Measurements from ENCODE around the gene RNLS.
A peak's percentile ranks its signal among the peaks of the same experiment; 100 is the strongest.

Gene RNLS

DNA sequence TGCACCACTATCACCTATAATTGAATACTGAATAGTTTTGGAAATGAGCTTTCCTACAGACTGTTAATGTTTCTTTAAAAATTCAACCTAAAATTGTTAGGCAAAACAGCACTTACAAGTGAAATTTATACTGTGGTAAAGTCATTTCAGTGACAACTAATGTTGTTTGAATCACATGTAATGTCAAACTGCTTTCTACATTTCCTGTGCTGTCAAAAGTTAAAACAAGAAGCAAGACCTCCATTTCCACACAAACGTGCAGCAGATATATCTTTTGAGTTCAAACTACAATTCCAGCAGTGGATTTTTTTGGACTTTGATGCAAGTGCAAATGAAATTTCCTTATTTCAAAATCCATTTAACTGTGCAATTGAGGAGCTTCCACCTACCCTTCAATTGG is 199.8 kb downstream of the RNLS start:
- TF ChIP-seq, protein P1, sequence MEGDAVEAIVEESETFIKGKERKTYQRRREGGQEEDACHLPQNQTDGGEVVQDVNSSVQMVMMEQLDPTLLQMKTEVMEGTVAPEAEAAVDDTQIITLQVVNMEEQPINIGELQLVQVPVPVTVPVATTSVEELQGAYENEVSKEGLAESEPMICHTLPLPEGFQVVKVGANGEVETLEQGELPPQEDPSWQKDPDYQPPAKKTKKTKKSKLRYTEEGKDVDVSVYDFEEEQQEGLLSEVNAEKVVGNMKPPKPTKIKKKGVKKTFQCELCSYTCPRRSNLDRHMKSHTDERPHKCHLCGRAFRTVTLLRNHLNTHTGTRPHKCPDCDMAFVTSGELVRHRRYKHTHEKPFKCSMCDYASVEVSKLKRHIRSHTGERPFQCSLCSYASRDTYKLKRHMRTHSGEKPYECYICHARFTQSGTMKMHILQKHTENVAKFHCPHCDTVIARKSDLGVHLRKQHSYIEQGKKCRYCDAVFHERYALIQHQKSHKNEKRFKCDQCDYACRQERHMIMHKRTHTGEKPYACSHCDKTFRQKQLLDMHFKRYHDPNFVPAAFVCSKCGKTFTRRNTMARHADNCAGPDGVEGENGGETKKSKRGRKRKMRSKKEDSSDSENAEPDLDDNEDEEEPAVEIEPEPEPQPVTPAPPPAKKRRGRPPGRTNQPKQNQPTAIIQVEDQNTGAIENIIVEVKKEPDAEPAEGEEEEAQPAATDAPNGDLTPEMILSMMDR (IDR thresholded peaks at IDR 0.05; ENCODE audit: control insufficient read depth, insufficient read depth, low read depth, low read length, missing control alignments) = no peak
- no peak for DNase-seq (ENCODE audit: low read depth)
- no peak overlapping the region for H3K4me3 ChIP-seq (ENCODE audit: control insufficient read depth, low read depth, low read length)

DNA sequence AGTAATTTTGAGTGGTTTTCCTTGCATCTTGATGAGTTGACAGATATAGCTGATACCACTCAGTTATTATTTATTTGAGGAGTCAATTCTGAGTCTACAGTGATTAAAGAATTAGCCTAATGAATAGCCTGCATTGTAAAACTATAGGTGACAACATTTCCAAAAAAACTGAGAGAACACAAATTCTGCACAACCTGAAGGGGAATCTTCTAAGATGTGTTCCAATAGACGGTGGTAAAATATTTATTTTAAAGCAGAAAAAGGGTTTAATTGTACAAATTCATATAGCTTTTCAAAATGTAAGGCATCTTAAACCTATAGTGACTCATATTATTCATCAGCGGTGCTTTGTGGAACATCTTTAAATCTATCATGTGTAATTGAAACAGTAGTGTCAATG is 200.4 kb downstream of the RNLS start:
- TF ChIP-seq, protein P1 (IDR thresholded peaks at IDR 0.05; ENCODE audit: control insufficient read depth, insufficient read depth, low read depth, low read length, missing control alignments) = no peak
- DNase-seq (ENCODE audit: low read depth) = no peak
- no peak overlapping the region for H3K4me3 ChIP-seq (ENCODE audit: control insufficient read depth, low read depth, low read length)

DNA sequence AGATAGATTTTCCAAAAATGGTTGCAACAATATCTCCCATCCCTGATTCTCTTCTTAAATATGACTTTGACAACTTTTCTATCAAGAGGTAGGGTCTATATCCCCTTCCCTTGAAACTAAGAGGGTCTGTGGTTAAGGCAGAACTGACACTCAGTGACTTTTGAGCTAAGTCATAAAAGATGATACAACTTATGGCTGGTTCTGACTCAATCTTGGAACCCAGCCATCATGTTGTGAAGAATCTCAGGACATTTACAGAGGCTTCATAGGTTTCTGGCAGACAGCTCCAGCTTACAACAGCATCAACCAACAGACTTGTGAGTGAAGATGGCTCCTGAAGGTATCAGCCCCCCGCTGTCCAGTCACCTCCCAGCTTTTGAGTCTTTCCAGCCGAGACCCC is 203.5 kb downstream of the RNLS start:
- TF ChIP-seq, protein P1 (IDR thresholded peaks at IDR 0.05; ENCODE audit: control insufficient read depth, insufficient read depth, low read depth, low read length, missing control alignments) = no peak
- DNase-seq (ENCODE audit: low read depth) = peak; percentile 56

DNA sequence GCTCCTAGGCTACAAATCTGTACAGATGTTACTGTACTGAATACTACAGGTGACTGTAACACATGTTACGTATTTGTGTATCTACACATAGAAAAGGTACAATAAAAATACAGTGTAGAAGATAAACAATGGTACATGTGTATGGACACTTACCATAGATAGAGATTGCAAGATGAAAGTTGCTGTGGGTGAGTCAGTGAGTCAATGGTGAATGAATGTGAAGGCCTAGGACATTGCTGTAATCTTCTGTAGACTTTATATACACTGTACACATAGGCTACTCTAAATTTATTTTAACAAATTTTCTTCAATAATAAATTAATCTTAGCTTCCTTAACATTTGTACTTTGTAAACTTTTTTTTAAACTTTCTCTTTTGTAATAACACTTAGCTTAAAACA is 205.6 kb downstream of the RNLS start:
- TF ChIP-seq, protein P1 (IDR thresholded peaks at IDR 0.05; ENCODE audit: control insufficient read depth, insufficient read depth, low read depth, low read length, missing control alignments) = no peak
- H3K4me3 ChIP-seq (ENCODE audit: control insufficient read depth, low read depth, low read length) = no peak overlapping the region
- no peak for DNase-seq (ENCODE audit: low read depth)

More for the DNA sequence above, 203.5 kb downstream of the RNLS start:
- H3K4me3 ChIP-seq (ENCODE audit: control insufficient read depth, low read depth, low read length) = no peak overlapping the region

DNA sequence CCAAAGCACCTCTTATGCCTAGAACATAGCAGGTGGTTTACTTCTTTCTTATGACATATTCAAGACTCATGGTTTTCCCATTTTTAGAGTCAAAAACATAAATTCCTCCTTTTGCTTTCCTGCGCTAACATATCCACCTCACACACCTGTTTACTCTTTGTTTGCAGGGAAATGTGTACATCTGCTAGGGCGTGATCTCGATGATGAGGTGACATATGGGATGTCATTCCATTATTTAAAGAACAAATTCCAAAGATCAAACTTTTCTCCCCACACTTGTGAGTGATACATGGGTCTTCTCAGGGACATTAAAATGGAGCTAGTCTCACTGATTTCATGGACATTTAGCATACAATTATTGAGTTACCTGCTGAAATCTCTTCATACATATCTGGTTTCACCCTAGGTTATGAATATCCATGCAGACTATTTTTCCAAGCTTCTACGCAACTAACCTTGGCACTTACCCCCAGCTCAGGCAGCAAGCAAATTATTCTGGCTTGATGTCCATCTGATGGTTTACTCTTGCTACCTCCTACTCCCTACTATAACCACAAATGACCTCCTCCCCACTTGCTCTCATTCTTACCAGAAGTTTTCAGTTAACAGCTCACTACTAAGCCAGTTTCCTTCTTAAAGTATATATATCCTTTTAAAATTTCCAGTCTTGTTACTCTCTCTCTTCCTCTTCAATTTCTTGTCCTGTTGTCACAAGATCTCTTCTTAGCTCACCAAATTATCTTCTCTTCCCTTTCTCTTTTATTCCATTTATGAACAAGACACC is 208.5 kb downstream of the RNLS start:
- H3K4me3 ChIP-seq (ENCODE audit: control insufficient read depth, low read depth, low read length) = no peak overlapping the region
- DNase-seq (ENCODE audit: low read depth) = no peak
- TF ChIP-seq, protein P1 (IDR thresholded peaks at IDR 0.05; ENCODE audit: control insufficient read depth, insufficient read depth, low read depth, low read length, missing control alignments) = no peak

DNA sequence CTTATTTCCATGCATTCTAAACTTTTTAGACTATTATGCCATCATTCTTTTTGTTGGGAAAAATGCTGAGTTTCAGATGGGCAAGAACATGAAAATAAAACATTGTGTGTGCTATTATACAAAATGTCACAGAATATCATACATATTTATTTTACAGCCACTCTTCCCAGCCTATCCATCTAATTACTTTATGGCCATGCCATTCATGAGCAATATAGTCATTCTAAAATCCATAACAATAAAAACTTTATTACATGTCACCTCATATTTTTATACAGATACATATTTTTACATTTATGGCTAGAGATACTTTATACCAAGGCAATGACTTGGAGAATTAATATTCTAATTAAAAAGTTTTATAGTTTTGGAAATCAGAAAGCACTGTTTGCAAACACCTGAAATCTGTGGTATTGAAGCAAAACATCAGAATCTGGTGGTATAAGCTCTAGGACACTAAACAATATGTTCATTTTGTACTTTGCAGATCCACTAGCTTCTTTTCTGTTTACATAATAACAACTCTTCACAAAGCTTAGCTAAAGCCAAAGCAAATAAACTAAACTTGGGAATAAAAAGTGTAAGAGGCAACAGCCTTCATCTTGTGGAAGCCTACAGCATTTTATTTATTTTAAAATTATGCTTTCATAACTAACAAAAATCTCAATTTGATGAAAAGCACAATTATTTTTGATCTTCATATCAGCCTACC is 210.1 kb downstream of the RNLS start:
- no peak for DNase-seq (ENCODE audit: low read depth)
- H3K4me3 ChIP-seq (ENCODE audit: control insufficient read depth, low read depth, low read length) = no peak overlapping the region
- TF ChIP-seq, protein P1 (IDR thresholded peaks at IDR 0.05; ENCODE audit: control insufficient read depth, insufficient read depth, low read depth, low read length, missing control alignments) = no peak

Data from AG09309 (cell line).